ENCODE data around the gene PRIMA1. TPM values are rescaled to one million over a fixed set of nuclear protein-coding genes. Genes with fewer than 3 reads are reported as not detected.

The PRIMA1 gene
- total and polyA plus RNA-seq, 2 experiments from 2014 or later = 2.1 to 3.5 TPM

- TF ChIP-seq CTCF (conservative IDR thresholded peaks at IDR 0.05; ENCODE audit: low read depth in 2 of 2) (no peak), JUNB (IDR thresholded peaks at IDR 0.05; ENCODE audit: unreplicated experiment) (no peak), STAT1 (IDR thresholded peaks at IDR 0.05; ENCODE audit: unreplicated experiment) (no peak), REST (IDR thresholded peaks at IDR 0.05; ENCODE audit: unreplicated experiment) (no peak)
Measured at GRCh38 chr14:93757206-93757605, 31.1 kb downstream of the PRIMA1 start (continued).

GRCh38 chr14:93753647-93754046, 34.6 kb downstream of the PRIMA1 start:
- H3K4me1 Mint-ChIP-seq = no peaks in the 10 kb centered on the region; the same call in 2 of the 3 replicates
- ATAC-seq = no peak
- Histone ChIP-seq H3K27me3 (ENCODE audit: insufficient read depth) (no peaks in the 10 kb centered on the region), H3K4me1 (ENCODE audit: insufficient read depth) (no peaks in the 10 kb centered on the region), H3K36me3 (ENCODE audit: insufficient read depth) (no peaks in the 10 kb centered on the region), H3K27ac (ENCODE audit: low read depth) (no peak overlapping the region), H3K4me3 (no peak overlapping the region), H2AFZ (no peak overlapping the region), H3K4me2 (no peak overlapping the region), H4K20me1 (replicated peaks; ENCODE audit: insufficient read depth) (no peaks in the 10 kb centered on the region), H3K9me2 (ENCODE audit: insufficient read depth) (no peaks in the 10 kb centered on the region), H3K79me2 (replicated peaks; ENCODE audit: insufficient read depth) (no peaks in the 10 kb centered on the region), H3F3A (replicated peaks; ENCODE audit: low read depth) (no peaks in the 10 kb centered on the region)
- H3K9me3 Mint-ChIP-seq = no peaks in the 10 kb centered on the region; the same call in 2 of the 3 replicates
- peaks cover 2% of the 10 kb centered on the region; the same call in 2 of the 3 replicates for H3K36me3 Mint-ChIP-seq (ENCODE audit: low read depth)
- no peak for DNase-seq (ENCODE audit: low spot score)
- H3K4me3 Mint-ChIP-seq = no peak overlapping the region
- peaks cover 5% of the 10 kb centered on the region for H3K27me3 Mint-ChIP-seq (ENCODE audit: insufficient read depth, low read depth, poor library complexity)
- H3K27ac Mint-ChIP-seq = no peak overlapping the region
- no peak for TF ChIP-seq ZNF462 (CRISPR knock-in tag; IDR thresholded peaks at IDR 0.05)
- TF ChIP-seq ZNF331 (CRISPR knock-in tag; IDR thresholded peaks at IDR 0.05; ENCODE audit: low read depth) = no peak
- no peak for TF ChIP-seq STAT1 (IDR thresholded peaks at IDR 0.05; ENCODE audit: unreplicated experiment)
- TF ChIP-seq ZNF114 (CRISPR knock-in tag; IDR thresholded peaks at IDR 0.05) = no peak
- no peak for TF ChIP-seq CREB1 (CRISPR knock-in tag; IDR thresholded peaks at IDR 0.05; ENCODE audit: low read depth)
- no peak for TF ChIP-seq REST (IDR thresholded peaks at IDR 0.05; ENCODE audit: unreplicated experiment)
- no peak for TF ChIP-seq EZH2 (IDR thresholded peaks at IDR 0.05; ENCODE audit: low read depth, unreplicated experiment)
- TF ChIP-seq NANOG (IDR thresholded peaks at IDR 0.05; ENCODE audit: borderline replicate concordance) = no peak

Measured in GM23338 (cell line).